ENCODE data around the gene PMEPA1.

PMEPA1 gene

GRCh38 chr20:57691699-57692098, 18.1 kb downstream of the PMEPA1 start:
- no peak for DNase-seq

GRCh38 chr20:57690525-57690924, 19.3 kb downstream of the PMEPA1 start:
- DNase-seq = no peak

- no peak for DNase-seq
These were observed 19.9 kb downstream of the PMEPA1 start for GRCh38 chr20:57689745-57690481.

- no peak for DNase-seq
These were observed 21.0 kb downstream of the PMEPA1 start for GRCh38 chr20:57688864-57689263.

- no peak for DNase-seq
These were observed 21.5 kb downstream of the PMEPA1 start for GRCh38 chr20:57688295-57688694.

- DNase-seq = no peak
These were observed 22.7 kb downstream of the PMEPA1 start for GRCh38 chr20:57686931-57687652.

GRCh38 chr20:57685146-57685758, 24.6 kb downstream of the PMEPA1 start:
- DNase-seq = no peak

- DNase-seq = no peak
These were observed 25.0 kb downstream of the PMEPA1 start for GRCh38 chr20:57684808-57685140.

GRCh38 chr20:57683881-57684807, 25.7 kb downstream of the PMEPA1 start:
- no peak for DNase-seq

GRCh38 chr20:57683287-57683686, 26.5 kb downstream of the PMEPA1 start:
- no peak for DNase-seq

GRCh38 chr20:57682184-57683101, 27.4 kb downstream of the PMEPA1 start:
- no peak for DNase-seq

- no peak for DNase-seq
These were observed 28.6 kb downstream of the PMEPA1 start for GRCh38 chr20:57680934-57681914.

- no peak for DNase-seq
These were observed 29.6 kb downstream of the PMEPA1 start for GRCh38 chr20:57680131-57680716.

GRCh38 chr20:57679113-57679512, 30.7 kb downstream of the PMEPA1 start:
- DNase-seq = no peak

GRCh38 chr20:57678340-57678739, 31.5 kb downstream of the PMEPA1 start:
- no peak for DNase-seq

- no peak for DNase-seq
These were observed 32.2 kb downstream of the PMEPA1 start for GRCh38 chr20:57677584-57677982.

GRCh38 chr20:57676589-57677583, 32.9 kb downstream of the PMEPA1 start:
- DNase-seq = no peak

GRCh38 chr20:57675773-57676172, 34.0 kb downstream of the PMEPA1 start:
- DNase-seq = no peak

All from GF-D8 (cell line).